Measurements from ENCODE around the gene TSPEAR.
A peak's percentile ranks its signal among the peaks of the same experiment; 100 is the strongest.

Gene TSPEAR

DNA sequence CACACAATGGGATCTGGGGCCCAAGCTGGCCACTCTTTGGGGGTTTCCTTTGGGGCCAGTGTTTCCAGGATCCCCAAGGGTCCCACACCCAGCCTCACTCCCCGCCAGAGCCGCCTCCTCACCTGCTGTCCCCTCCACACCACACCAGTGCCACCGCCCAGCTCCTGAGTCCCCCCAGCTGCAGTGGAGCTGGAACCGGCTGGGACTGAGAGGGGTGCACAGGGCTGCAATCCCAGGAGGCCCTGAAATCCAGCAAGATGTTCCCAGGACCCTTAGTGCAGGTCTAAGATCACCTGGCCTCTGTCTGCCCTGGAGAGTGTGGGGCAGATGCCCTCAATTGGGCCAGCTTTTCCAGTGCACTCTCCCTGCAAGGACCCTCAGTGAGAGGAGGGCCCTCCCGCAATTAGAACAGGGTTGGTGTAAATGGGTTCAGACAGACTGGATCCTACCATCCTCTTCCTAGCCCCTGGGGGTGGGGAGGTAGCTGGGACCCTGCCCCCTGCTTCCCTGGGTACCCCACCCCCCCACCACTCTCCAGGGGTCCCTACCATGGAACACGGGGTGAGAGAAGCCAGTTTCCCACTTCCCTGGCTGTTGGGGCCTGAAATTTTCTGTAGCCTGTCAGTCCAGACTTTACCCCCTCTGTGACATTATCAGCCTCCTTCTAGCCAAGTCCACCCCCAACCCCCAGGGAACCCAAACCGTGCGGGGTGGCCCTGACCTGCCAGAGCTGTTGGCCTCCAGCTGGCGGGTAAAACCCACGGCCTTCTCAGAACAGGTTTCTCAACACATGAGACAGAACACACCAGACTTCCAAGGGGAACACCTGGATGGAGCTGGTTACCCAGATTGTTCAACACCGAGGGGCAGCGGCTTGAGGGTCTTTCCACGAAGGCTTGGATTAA is 7.4 kb downstream of the TSPEAR start:
- Histone ChIP-seq H3K27me3 (peaks cover 68 to 99% (median 92%) of the 10 kb centered on the region in 11 experiments), H3K9me3 (replicated peaks in 1 of 11) (peaks cover 20 to 32% (median 22%) of the 10 kb centered on the region in 11 experiments), H3K36me3 (no peaks in the 10 kb centered on the region), H4K20me1 (peaks cover 0 to 32% (median 2%) of the 10 kb centered on the region in 11 experiments; a peak in 9 of 22 replicates), H3K9ac (no peak overlapping the region), H3K4me1 (peaks cover 10 to 23% (median 15%) of the 10 kb centered on the region in 10 experiments; a peak in 18 of 20 replicates), H3K4me2 (no peak overlapping the region), H3K27ac (no peak overlapping the region), H3K4me3 (no peak overlapping the region)
- TF ChIP-seq Cebpa-rat (IDR thresholded peaks at IDR 0.05): no peak

DNA sequence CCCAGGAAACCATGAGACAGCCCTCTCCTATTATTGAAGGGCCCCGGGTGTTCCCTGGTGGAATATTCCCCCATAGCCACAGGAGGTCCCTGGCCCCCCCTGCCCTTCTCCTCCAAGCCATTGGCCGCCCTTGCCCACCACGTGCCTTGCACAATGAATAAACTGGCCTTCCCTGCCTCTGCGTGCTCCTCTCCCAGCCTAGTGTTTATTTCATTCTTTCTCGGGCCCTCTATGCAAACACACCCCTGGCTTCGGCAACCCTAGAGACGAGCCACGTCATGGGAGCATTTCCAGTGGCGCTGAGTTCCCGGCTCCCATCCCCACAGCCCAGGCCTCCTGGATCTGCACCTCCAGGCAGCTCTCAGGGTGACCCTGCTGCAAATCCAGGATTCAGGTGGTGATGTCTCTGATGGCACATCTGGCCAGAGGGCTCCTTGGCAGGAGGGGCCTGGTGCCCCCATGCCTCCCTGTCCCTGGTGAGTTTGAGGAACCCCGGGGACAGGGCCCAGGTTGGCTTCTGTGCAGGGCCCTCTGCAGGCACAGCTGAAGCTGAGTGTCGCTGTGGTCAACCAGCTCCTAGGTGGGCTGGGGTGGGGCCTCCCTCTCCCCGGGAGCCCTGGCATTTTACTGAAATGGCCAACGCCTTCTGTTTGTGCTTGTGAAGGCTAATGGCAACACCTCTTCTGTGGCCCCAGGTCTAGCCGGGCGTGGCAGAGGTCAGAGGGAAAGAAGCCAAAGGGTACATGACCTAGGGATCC is 8.2 kb downstream of the TSPEAR start:
- peaks cover 4 to 23% (median 13%) of the 10 kb centered on the region in 10 experiments; a peak in 18 of 20 replicates for H3K4me1 ChIP-seq
- peaks cover 0 to 25% (median 0%) of the 10 kb centered on the region in 11 experiments; a peak in 6 of 22 replicates for H4K20me1 ChIP-seq
- H3K27ac ChIP-seq: no peak overlapping the region
- peaks cover 20 to 32% (median 22%) of the 10 kb centered on the region in 11 experiments for H3K9me3 ChIP-seq (replicated peaks in 1 of 11)
- H3K4me2 ChIP-seq: no peak overlapping the region
- no peak overlapping the region for H3K4me3 ChIP-seq
- no peaks in the 10 kb centered on the region for H3K36me3 ChIP-seq
- H3K27me3 ChIP-seq: peaks cover 67 to 99% (median 92%) of the 10 kb centered on the region in 11 experiments
- H3K9ac ChIP-seq: no peak overlapping the region
- no peak for TF ChIP-seq Cebpa-rat (IDR thresholded peaks at IDR 0.05)

DNA sequence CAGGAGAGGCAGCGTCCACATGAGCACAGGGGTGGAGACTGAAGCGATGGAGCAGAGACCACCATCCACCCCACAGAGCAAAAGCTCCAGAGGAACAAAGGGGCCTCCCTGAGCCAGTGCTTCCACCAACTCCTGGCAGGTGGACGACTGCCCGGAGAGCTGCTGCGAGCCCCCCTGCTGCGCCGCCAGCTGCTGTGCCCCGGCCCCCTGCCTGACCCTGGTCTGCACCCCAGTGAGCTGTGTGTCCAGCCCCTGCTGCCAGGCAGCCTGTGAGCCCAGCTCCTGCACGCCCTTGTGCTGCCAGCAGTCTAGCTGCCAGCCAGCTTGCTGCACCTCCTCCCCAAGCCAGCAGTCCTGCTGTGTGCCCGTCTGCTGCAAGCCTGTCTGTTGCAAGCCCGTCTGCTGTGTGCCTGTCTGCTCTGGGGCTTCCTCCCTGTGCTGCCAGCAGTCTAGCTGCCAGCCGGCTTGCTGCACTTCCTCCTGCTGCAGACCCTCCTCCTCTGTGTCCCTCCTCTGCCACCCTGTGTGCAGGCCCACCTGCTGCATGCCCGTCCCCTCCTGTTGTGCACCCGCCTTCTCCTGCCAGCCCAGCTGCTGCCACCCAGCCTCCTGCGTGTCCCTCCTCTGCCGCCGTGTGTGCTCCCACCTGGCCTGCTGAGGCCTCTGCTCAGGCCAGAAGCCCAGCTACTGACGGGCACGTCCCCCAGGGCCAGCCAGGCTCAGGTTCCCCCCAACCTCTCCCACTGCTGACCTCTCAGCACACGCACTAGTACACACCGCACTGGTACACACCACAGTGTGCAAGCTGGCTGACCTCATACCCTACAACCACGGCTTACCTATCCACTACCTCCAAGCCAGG is 9.0 kb downstream of the TSPEAR start:
- Histone ChIP-seq H3K4me3 (no peak overlapping the region), H3K27ac (no peak overlapping the region), H3K4me1 (peaks cover 4 to 23% (median 13%) of the 10 kb centered on the region in 10 experiments; a peak in 18 of 20 replicates), H3K27me3 (peaks cover 66 to 99% (median 92%) of the 10 kb centered on the region in 11 experiments), H3K9ac (no peak overlapping the region), H4K20me1 (peaks cover 0 to 23% (median 0%) of the 10 kb centered on the region in 11 experiments; a peak in 4 of 22 replicates), H3K4me2 (no peak overlapping the region), H3K36me3 (no peaks in the 10 kb centered on the region), H3K9me3 (replicated peaks in 1 of 11) (peaks cover 20 to 30% (median 22%) of the 10 kb centered on the region in 11 experiments)
- TF ChIP-seq Cebpa-rat (IDR thresholded peaks at IDR 0.05): no peak

DNA sequence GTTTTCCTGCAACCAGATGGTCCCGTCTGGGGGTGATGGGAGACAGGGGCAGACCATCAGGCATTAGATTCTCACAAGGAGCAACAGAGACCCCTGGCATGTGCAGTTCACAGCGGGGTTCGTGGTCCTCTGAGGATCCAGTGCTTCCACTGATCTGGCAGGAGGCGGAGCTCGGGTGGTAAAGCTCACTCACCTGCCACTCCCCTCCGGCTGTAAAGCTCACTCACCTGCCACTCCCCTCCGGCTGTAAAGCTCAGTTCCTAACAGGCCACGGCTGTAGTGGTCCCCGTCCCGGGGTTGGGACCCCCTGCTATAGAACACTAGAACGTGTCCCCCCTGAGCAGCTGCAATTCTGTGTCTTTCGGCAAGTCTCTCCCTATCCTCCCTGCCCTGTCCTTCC is 9.8 kb downstream of the TSPEAR start:
- Histone ChIP-seq H3K4me3 (no peak overlapping the region), H3K36me3 (no peaks in the 10 kb centered on the region), H3K9ac (no peak overlapping the region), H3K9me3 (replicated peaks in 1 of 11) (peaks cover 15 to 24% (median 18%) of the 10 kb centered on the region in 11 experiments), H4K20me1 (peaks cover 0 to 23% (median 0%) of the 10 kb centered on the region in 11 experiments; a peak in 4 of 22 replicates), H3K4me1 (peaks cover 4 to 23% (median 13%) of the 10 kb centered on the region in 10 experiments; a peak in 18 of 20 replicates), H3K27ac (no peak overlapping the region), H3K4me2 (peak overlapping the region in 2 of 11 experiments; percentile 60 to 64; a peak in 2 of 22 replicates), H3K27me3 (peaks cover 58 to 96% (median 86%) of the 10 kb centered on the region in 11 experiments)
- no peak for TF ChIP-seq Cebpa-rat (IDR thresholded peaks at IDR 0.05)

DNA sequence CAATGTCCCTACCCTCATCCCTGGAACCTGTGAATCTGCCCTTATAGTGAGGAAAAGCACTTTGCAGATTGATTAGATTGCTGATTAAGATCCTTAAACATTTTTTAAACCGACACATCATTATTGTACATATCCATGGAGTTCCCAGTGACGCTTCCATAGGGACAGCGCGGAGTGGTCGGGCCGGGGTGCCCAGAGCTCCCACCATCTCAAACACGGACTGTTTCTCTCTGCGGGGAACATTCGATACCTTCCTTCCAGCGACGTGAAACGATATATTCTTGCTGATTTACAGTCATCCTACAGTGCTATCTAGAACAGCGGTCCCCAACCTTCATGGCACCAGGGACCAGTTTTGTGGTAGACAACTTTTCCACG is 10.4 kb downstream of the TSPEAR start:
- H3K4me2 ChIP-seq: peak overlapping the region in 9 of 11 experiments; percentile 20 to 67 (median 60); a peak in 19 of 22 replicates
- H3K9me3 ChIP-seq (replicated peaks in 1 of 11): peaks cover 10 to 19% (median 13%) of the 10 kb centered on the region in 11 experiments
- peaks cover 4 to 23% (median 13%) of the 10 kb centered on the region in 10 experiments; a peak in 18 of 20 replicates for H3K4me1 ChIP-seq
- no peak overlapping the region for H3K9ac ChIP-seq
- peaks cover 53 to 91% (median 80%) of the 10 kb centered on the region in 11 experiments for H3K27me3 ChIP-seq
- TF ChIP-seq Cebpa-rat (IDR thresholded peaks at IDR 0.05): no peak
- peaks cover 0 to 23% (median 0%) of the 10 kb centered on the region in 11 experiments; a peak in 4 of 22 replicates for H4K20me1 ChIP-seq
- no peak overlapping the region for H3K4me3 ChIP-seq
- no peaks in the 10 kb centered on the region for H3K36me3 ChIP-seq
- H3K27ac ChIP-seq: no peak overlapping the region

DNA sequence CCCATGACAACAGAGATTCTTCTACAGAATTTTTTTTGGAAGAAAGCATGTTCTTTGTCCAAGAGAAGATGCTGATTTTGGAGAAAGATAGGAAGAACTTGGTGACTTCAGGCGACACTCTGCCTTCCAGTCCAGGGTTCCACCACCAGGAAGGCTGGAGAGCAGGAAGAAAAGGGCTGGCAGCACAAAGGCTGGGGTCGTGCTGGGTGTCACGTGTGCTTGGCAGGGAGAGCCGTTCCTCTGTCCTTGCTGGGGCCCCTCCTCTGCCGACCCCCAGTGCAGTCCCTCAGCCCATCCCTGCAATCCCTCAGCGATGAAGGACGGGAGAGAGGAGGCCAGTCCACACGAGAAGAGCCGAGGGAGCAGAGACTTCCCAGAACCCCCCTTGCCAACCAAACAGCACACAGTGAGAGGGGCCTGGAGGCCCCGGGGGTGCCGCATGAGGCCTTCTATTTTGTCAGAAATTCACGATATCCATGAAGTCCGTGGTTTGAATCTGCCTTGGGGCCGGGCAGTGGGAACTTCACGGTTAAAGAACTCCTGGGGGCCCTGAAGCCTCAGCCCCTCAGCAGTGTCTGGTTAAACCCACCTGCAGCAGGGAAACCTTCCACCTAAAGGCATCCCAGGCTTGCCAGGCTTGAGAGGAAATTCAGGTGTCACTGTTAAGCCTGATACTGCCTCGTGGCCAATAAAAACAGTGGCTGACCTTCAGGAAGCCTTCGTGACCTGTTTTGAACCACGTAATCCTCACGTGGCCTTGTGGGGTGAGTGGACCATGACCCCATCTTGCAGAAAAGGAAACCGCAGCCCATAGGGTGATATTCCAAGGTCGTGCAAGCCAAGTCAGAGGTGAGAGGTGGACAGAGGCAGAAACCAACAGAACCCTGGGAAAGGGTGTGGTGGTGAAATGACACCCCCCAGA is 11.0 kb downstream of the TSPEAR start:
- Histone ChIP-seq H3K36me3 (no peaks in the 10 kb centered on the region), H3K9me3 (replicated peaks in 1 of 11) (peaks cover 5 to 12% (median 7%) of the 10 kb centered on the region in 11 experiments; a peak in 18 of 22 replicates), H3K27me3 (peaks cover 50 to 85% (median 74%) of the 10 kb centered on the region in 11 experiments), H3K4me2 (peak overlapping the region in 9 of 11 experiments; percentile 20 to 67 (median 60); a peak in 19 of 22 replicates), H4K20me1 (peaks cover 0 to 23% (median 0%) of the 10 kb centered on the region in 11 experiments; a peak in 4 of 22 replicates), H3K4me3 (no peak overlapping the region), H3K4me1 (peaks cover 4 to 23% (median 13%) of the 10 kb centered on the region in 10 experiments; a peak in 18 of 20 replicates), H3K27ac (no peak overlapping the region), H3K9ac (no peak overlapping the region)
- no peak for TF ChIP-seq Cebpa-rat (IDR thresholded peaks at IDR 0.05)

DNA sequence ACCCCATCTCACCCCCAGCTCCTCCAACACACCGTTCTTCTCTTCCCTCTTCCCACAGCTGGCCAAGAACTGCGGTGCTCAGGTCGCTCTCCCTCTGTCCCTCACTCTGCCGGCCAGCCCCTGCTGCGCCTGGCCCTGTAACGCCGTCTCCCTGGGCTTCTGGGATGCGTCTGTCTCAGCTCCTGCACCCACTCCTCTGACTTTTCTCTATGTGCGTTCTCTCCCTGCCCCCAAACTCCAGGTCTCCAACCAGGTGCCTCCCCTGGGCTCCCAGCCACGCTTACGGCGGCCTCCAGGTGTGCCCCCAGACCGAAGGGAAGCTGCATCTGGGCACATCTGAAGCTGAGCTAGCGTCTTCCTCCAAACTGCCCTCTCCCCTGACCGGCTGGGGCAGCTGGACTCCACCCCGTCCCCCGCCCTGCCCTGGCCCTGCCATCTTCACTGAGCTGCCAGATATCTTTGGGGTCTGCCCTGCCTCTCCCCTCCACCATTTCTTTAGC is 11.8 kb downstream of the TSPEAR start:
- peaks cover under 1 to 9% (median 4%) of the 10 kb centered on the region in 11 experiments; a peak in 20 of 22 replicates for H3K9me3 ChIP-seq (replicated peaks in 1 of 11)
- H4K20me1 ChIP-seq: peaks cover 0 to 23% (median 0%) of the 10 kb centered on the region in 11 experiments; a peak in 4 of 22 replicates
- H3K27me3 ChIP-seq: peaks cover 46 to 77% (median 69%) of the 10 kb centered on the region in 11 experiments

More for the DNA sequence above, 11.8 kb downstream of the TSPEAR start:
- Histone ChIP-seq H3K27ac (no peak overlapping the region), H3K4me1 (peaks cover 4 to 23% (median 13%) of the 10 kb centered on the region in 10 experiments; a peak in 18 of 20 replicates), H3K9ac (no peak overlapping the region), H3K36me3 (no peaks in the 10 kb centered on the region), H3K4me3 (no peak overlapping the region), H3K4me2 (peak overlapping the region in 2 of 11 experiments; percentile 62 to 64; a peak in 5 of 22 replicates)
- TF ChIP-seq Cebpa-rat (IDR thresholded peaks at IDR 0.05): no peak

Measured in BLaER1 treated with 17β-estradiol and CSF1 and Interleukin-3, amounts not matched to agents 10 nM and 100 nM (cell line).